Breast epithelium (tissue), 4 donors: ENCODE data around the gene CADPS. TPM values are rescaled to one million over a fixed set of nuclear protein-coding genes. Genes with fewer than 3 reads are reported as not detected.

ENCODE experiments used
- DNase-seq, 2 donors: peaks; one replicate each; pipeline ENCODE4 v3.0.0-alpha.2; 2019; ENCODE audit warnings: low spot score in 2 of 2
- H3K27ac ChIP-seq, 2 donors: fragments of 200-600 bp; sonication (generic) in 1 of 2; one replicate each; pipeline ENCODE4 v1.5.1; 2016 to 2019; ENCODE audit warnings: mild to moderate bottlenecking in 1 of 2
- H3K27me3 ChIP-seq, 2 donors: fragments of 200-600 bp; sonication (generic) in 1 of 2; one replicate each; pipeline versions ENCODE4 v1.5.1 to v1.6.0; 2017 to 2019; ENCODE audit warnings: control low read depth in 1 of 2, mild to moderate bottlenecking in 1 of 2
- H3K36me3 ChIP-seq: fragments of 200-600 bp; one replicate; pipeline ENCODE4 v1.5.1; 2019
- H3K4me1 ChIP-seq, 2 donors: fragments of 200-600 bp; sonication (generic); one replicate each; pipeline ENCODE4 v1.5.1; 2016 to 2019; ENCODE audit warnings: control low read depth in 1 of 2
- H3K4me3 ChIP-seq, 3 donors: fragments of 200-600 bp; sonication (generic); 1 replicate in 2 of 3; 2 replicates in 1 of 3; pipeline ENCODE4 v1.5.1; 2016 to 2019; ENCODE audit warnings: mild to moderate bottlenecking in 3 of 3, moderate library complexity in 2 of 3
- H3K9me3 ChIP-seq, 2 donors: fragments of 200-600 bp; sonication (generic) in 1 of 2; one replicate each; pipeline ENCODE4 v1.5.1; 2016 to 2019; ENCODE audit warnings: control low read depth in 1 of 2
- CTCF ChIP-seq, 3 donors: fragments of 450-650 bp; IDR thresholded peaks; one replicate each; pipeline ENCODE4 v1.5.1; 2016 to 2017; ENCODE audit warnings: antibody characterized with exemption in 3 of 3, mild to moderate bottlenecking in 3 of 3, moderate library complexity in 3 of 3
- POLR2A ChIP-seq: fragments of 450-650 bp; IDR thresholded peaks from one replicate; pipeline ENCODE4 v1.6.1; 2016; ENCODE audit warnings: antibody characterized with exemption, mild to moderate bottlenecking, moderate library complexity
- POLR2AphosphoS5 ChIP-seq, 3 donors: sonication (generic); formaldehyde crosslinking; IDR thresholded peaks; one replicate each; pipeline ENCODE4 v1.6.1; 2017; ENCODE audit warnings: antibody characterized with exemption in 3 of 3
- intact Hi-C: fragments of 100-400 bp; cut with DNase I; formaldehyde crosslinking; loops from one replicate; pipeline ENCODE4 v1.15.1; 2023; ENCODE audit warnings: low total_unique reads
- total RNA-seq, 3 donors: library from RNA; depleted of rRNA; stranded (reverse); fragments of >200 nt; gene quantifications; one replicate each; pipeline ENCODE4 v1.1.0, GENCODE V29; 2016

CADPS gene
- total RNA-seq, 3 donors from 2014 or later, result under 0.01 to 45.8 (median 0.15) TPM

DNA sequence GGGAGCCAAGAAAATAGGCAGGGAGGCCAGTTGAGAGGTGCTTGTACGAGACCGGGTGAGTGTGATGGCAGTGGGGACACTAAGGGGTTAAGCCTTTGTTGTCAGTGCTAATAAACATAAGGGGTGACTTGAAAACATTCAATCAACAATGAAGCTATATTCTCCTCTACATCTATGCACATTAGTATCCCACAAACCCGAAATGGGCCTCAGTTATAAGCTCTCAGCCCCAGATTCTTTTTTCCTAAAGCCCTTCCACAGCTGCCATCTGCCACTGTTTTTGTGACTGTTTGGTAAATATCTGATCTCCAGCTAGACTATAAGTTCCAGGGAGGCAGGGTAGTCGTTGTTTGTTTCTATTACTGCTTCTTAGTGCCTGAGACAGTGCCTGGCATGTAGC, 118.2 kb downstream of the CADPS start:
- TF ChIP-seq POLR2AphosphoS5 (IDR thresholded peaks at IDR 0.05) (no peak), POLR2A (no peak), CTCF (IDR thresholded peaks at IDR 0.05) (no peak)
- H3K4me3 ChIP-seq, result no peak overlapping the region
- no peak for DNase-seq
- intact Hi-C loops, result no loop called here
- no peaks in the 10 kb centered on the region for H3K9me3 ChIP-seq
- no peaks in the 10 kb centered on the region for H3K36me3 ChIP-seq
- H3K4me1 ChIP-seq, result no peaks in the 10 kb centered on the region
- H3K27ac ChIP-seq, result no peak overlapping the region
- H3K27me3 ChIP-seq, result no peaks in the 10 kb centered on the region

DNA sequence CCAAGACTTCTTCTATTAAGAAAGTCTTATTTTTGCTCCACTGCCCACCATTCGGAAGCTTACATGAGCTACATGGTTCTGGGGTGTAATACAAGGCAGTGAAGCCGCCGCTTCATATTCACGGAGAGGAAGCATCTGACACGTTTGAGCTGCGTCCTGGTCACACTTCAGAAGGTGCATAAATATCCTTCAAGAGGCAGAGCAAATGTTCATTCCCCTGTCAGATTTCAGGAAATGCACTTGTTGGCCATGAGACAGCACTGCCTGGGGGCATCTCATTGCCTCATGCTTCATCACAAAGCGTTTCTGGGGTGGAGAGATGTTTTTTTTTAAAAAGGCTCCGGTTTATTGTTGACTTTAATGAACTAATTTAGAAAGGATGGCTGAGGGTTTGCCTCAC, 119.9 kb downstream of the CADPS start:
- Histone ChIP-seq H3K36me3 (no peaks in the 10 kb centered on the region), H3K27ac (no peak overlapping the region), H3K27me3 (no peaks in the 10 kb centered on the region), H3K9me3 (no peaks in the 10 kb centered on the region), H3K4me3 (no peak overlapping the region), H3K4me1 (no peaks in the 10 kb centered on the region)
- no peak for DNase-seq
- intact Hi-C loops, result no loop called here
- TF ChIP-seq POLR2AphosphoS5 (IDR thresholded peaks at IDR 0.05) (no peak), POLR2A (no peak), CTCF (IDR thresholded peaks at IDR 0.05) (no peak)

GRCh38 chr3:62749657-62750056, 125.6 kb downstream of the CADPS start:
- Histone ChIP-seq H3K36me3 (no peaks in the 10 kb centered on the region), H3K4me3 (no peak overlapping the region), H3K4me1 (no peaks in the 10 kb centered on the region), H3K27me3 (no peaks in the 10 kb centered on the region), H3K9me3 (no peaks in the 10 kb centered on the region), H3K27ac (no peak overlapping the region)
- DNase-seq, result no peak
- no peak for TF ChIP-seq POLR2AphosphoS5 (IDR thresholded peaks at IDR 0.05)
- no peak for TF ChIP-seq POLR2A
- TF ChIP-seq CTCF (IDR thresholded peaks at IDR 0.05), result no peak
- intact Hi-C loops, result no loop called here

- TF ChIP-seq CTCF (IDR thresholded peaks at IDR 0.05), result no peak
- TF ChIP-seq POLR2AphosphoS5 (IDR thresholded peaks at IDR 0.05), result no peak
- TF ChIP-seq POLR2A, result no peak
- Histone ChIP-seq H3K4me1 (no peaks in the 10 kb centered on the region), H3K27ac (no peak overlapping the region), H3K4me3 (no peak overlapping the region), H3K36me3 (no peaks in the 10 kb centered on the region), H3K27me3 (no peaks in the 10 kb centered on the region), H3K9me3 (no peaks in the 10 kb centered on the region)
- intact Hi-C loops, result no loop called here
- no peak for DNase-seq
Observed at GRCh38 chr3:62749130-62749529, 126.1 kb downstream of the CADPS start.

DNA sequence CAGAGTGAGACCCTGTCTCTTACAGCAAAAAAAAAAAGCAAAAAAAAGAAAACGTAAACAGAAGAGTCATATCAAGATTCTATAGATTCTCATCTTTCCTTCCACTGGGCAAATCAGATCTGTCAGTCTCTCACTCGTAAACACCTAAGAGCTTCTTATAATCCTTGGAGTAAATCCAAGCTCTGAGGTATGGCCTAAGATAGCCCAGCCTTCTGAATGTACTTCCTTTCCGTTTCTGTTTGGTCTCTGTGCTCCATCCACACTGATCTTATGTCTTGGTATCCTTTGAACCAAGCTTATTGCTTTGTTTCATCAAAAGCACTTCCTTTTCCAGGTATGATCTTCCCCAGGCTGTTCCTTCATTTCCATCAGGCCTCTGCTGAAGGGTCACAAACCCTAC, 137.8 kb downstream of the CADPS start:
- Histone ChIP-seq H3K4me3 (no peak overlapping the region), H3K4me1 (no peaks in the 10 kb centered on the region), H3K36me3 (no peaks in the 10 kb centered on the region), H3K9me3 (peaks cover 0 to 7% of the 10 kb centered on the region in 2 donors), H3K27ac (no peak overlapping the region), H3K27me3 (peaks cover 0 to 3% of the 10 kb centered on the region in 2 donors)
- intact Hi-C loops, result no loop called here
- TF ChIP-seq CTCF (IDR thresholded peaks at IDR 0.05) (no peak), POLR2AphosphoS5 (IDR thresholded peaks at IDR 0.05) (no peak), POLR2A (no peak)
- DNase-seq, result no peak
